Neural cell (in vitro differentiated cells): ENCODE measurements around the gene TNS1.

Source experiments
- EZH2 ChIP-seq: fragments of 200-600, 300-800 bp; shearing (Covaris generic), sonication (generic); IDR thresholded peaks from 2 replicates; pipeline ENCODE4 v1.6.1; 2014; ENCODE audit warnings: antibody characterized with exemption, low read length, borderline replicate concordance, mild to moderate bottlenecking; ENCODE audit not compliant: insufficient read depth, poor library complexity, severe bottlenecking
- POLR2AphosphoS5 ChIP-seq: IDR thresholded peaks from 2 replicates; pipeline ENCODE4 v1.6.1; 2012
- RAD21 ChIP-seq: fragments of 450-650 bp; conservative IDR thresholded peaks from 2 replicates; pipeline ENCODE4 v1.6.1; 2014; ENCODE audit warnings: antibody characterized with exemption, mild to moderate bottlenecking, moderate library complexity
- TF ChIP-seq, protein P1 (sequence below): IDR thresholded peaks from 2 replicates; pipeline ENCODE4 v1.6.1; 2012; ENCODE audit warnings: borderline replicate concordance
- TF ChIP-seq, protein P2 (sequence below): fragments of 450-650 bp; IDR thresholded peaks from 2 replicates; pipeline ENCODE4 v1.5.1; 2014; ENCODE audit warnings: antibody characterized with exemption, mild to moderate bottlenecking, moderate library complexity; ENCODE audit not compliant: poor library complexity, severe bottlenecking

- TF ChIP-seq, protein P1, sequence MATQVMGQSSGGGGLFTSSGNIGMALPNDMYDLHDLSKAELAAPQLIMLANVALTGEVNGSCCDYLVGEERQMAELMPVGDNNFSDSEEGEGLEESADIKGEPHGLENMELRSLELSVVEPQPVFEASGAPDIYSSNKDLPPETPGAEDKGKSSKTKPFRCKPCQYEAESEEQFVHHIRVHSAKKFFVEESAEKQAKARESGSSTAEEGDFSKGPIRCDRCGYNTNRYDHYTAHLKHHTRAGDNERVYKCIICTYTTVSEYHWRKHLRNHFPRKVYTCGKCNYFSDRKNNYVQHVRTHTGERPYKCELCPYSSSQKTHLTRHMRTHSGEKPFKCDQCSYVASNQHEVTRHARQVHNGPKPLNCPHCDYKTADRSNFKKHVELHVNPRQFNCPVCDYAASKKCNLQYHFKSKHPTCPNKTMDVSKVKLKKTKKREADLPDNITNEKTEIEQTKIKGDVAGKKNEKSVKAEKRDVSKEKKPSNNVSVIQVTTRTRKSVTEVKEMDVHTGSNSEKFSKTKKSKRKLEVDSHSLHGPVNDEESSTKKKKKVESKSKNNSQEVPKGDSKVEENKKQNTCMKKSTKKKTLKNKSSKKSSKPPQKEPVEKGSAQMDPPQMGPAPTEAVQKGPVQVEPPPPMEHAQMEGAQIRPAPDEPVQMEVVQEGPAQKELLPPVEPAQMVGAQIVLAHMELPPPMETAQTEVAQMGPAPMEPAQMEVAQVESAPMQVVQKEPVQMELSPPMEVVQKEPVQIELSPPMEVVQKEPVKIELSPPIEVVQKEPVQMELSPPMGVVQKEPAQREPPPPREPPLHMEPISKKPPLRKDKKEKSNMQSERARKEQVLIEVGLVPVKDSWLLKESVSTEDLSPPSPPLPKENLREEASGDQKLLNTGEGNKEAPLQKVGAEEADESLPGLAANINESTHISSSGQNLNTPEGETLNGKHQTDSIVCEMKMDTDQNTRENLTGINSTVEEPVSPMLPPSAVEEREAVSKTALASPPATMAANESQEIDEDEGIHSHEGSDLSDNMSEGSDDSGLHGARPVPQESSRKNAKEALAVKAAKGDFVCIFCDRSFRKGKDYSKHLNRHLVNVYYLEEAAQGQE: no peak
- TF ChIP-seq, protein P2, sequence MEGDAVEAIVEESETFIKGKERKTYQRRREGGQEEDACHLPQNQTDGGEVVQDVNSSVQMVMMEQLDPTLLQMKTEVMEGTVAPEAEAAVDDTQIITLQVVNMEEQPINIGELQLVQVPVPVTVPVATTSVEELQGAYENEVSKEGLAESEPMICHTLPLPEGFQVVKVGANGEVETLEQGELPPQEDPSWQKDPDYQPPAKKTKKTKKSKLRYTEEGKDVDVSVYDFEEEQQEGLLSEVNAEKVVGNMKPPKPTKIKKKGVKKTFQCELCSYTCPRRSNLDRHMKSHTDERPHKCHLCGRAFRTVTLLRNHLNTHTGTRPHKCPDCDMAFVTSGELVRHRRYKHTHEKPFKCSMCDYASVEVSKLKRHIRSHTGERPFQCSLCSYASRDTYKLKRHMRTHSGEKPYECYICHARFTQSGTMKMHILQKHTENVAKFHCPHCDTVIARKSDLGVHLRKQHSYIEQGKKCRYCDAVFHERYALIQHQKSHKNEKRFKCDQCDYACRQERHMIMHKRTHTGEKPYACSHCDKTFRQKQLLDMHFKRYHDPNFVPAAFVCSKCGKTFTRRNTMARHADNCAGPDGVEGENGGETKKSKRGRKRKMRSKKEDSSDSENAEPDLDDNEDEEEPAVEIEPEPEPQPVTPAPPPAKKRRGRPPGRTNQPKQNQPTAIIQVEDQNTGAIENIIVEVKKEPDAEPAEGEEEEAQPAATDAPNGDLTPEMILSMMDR: no peak
- TF ChIP-seq EZH2: no peak
- TF ChIP-seq POLR2AphosphoS5: no peak
- no peak for TF ChIP-seq RAD21
Observed at GRCh38 chr2:217999595-217999959, 3.2 kb downstream of the TNS1 start.
